Measurements from ENCODE around the gene LYPD6B.

Gene LYPD6B

GRCh38 chr2:149012545-149012944 is 26.0 kb upstream of the LYPD6B start:
- no peak for DNase-seq (ENCODE audit: low read depth)

DNA sequence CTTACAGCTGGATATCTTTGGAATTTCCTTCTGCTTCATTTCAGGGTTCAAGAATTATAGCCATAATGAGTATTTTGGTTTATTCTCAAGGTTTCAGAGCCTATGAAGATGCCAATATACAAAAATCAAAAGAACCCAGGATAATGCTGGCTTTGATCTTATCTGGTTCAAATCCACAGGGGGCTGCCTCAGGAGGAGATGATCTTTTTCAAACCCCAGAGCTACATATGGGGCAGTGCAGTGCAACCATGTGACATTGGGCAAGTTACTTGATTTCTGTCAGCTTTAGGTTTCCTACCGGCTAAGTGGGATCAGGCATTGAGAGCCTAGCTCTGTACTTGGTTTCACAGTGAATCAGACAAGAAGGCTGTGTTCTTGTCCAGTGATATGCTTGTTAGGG is 23.0 kb upstream of the LYPD6B start:
- no peak for DNase-seq (ENCODE audit: low read depth)

DNA sequence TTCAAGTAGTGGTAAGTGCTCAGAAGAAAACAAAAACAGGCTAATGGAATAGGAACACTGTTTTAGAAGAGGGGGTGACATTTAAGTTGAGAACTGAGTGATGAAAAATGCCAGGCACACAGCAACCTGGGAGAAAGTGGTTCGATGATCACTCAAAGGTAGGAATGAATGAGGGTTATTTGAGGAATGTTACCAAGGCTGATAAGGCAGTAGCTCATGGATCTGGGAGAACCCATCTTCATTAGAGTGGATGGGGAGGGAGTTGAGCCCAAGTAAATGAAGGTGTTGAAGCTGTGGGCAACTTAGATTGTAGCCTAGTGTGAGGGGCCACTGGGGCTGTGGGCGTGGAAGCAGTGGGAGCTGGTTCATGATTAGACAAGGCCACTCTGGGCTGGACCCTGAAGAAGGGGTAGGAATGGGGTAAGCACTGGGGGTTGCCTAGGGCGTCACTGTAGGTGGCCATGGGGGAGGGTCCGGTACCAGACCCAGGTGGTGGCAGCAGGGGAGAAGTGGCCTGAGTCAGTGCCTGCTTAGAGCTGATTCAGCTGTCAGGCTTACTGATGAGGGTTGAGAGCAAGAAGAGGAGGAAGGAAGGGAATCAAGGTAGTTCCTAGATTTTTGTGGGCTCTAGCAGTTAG is 22.5 kb upstream of the LYPD6B start:
- DNase-seq (ENCODE audit: low read depth), result no peak

GRCh38 chr2:149017116-149017985 is 21.1 kb upstream of the LYPD6B start:
- peak; percentile 44 for DNase-seq (ENCODE audit: low read depth)

GRCh38 chr2:149018981-149019380 is 19.5 kb upstream of the LYPD6B start:
- DNase-seq (ENCODE audit: low read depth), result no peak

GRCh38 chr2:149019768-149020167 is 18.7 kb upstream of the LYPD6B start:
- no peak for DNase-seq (ENCODE audit: low read depth)

DNA sequence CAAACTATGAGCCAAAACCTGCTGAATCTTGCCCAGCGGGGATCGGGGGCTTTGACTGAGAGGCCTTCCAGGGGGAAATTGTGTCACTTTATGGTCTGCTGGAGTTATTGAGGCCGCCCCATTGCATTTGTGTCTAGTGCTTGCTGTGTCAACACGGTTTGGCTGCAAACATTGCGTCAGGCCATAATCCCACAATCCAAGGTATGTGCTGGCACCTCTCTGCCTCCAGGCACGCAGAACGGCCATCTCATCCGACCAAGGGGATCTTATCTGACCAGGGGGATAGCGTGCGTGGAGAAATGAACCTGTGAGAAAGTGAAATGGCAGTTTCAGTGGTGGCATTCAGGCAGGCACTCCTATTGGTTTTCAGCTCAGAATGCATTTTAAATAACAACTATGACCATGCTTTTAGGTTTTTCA is 18.1 kb upstream of the LYPD6B start:
- no peak for DNase-seq (ENCODE audit: low read depth)

- DNase-seq (ENCODE audit: low read depth), result no peak
Observed at GRCh38 chr2:149021271-149021719, 17.2 kb upstream of the LYPD6B start.

DNA sequence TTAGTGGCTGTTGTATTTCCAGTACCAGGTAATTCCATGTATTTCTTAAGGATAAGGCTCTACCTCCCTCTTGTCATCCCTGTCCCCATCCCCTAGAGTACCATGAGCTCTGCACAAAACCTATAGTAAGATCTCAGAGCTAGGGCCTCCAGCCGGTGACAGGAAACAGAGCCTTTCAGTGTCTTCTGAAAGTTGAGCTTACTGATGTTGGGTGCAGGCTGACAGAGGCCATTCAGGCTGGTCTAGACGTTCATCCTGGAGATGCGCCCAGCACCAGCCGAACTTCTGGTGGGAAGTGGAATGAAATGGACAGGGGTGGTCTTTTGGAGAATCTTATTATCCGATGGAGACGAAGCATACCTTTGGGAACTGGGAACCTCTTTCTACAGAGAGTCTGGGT is 16.7 kb upstream of the LYPD6B start:
- no peak for DNase-seq (ENCODE audit: low read depth)

DNA sequence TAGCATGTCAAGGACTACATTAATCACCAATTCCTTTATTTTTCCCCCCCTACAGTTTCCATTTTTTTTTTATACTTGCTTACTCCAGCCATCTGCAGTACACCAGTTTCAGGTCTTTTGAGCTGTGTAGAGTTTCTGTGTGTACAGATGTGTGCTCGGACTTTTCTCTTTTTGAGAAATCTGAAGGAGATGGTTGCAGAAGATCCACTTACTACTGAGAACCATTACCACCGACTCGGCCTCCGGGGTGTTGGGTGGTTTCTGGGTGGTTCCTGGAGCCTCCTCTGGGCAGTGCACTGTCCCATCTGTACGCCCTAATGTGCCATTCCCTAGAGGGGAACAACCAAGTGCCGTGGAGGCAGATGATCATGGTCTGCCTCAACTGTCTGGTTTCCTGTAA is 15.4 kb upstream of the LYPD6B start:
- DNase-seq (ENCODE audit: low read depth), result no peak

- no peak for DNase-seq (ENCODE audit: low read depth)
Observed at GRCh38 chr2:149027590-149028250, 10.8 kb upstream of the LYPD6B start.

DNA sequence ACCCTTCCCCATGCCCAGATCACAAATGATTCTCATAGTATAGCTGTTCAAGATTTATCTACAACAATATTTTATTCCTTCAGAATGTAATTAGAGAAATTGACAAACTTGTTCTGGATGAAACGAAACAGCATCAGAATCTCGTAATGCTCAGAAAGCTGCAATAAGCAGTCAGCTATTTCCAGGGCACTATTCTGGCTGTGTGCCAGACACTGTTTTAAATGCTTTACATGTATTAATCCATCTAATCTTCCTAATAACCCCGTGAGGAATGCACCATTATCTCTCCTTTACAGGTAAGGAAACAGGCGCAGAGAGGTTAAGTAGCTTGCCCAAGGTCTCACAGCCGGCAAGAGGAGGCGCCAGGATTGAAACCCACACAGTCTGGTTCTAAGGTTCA is 10.1 kb upstream of the LYPD6B start:
- DNase-seq (ENCODE audit: low read depth), result no peak

GRCh38 chr2:149028891-149029290 is 9.6 kb upstream of the LYPD6B start:
- DNase-seq (ENCODE audit: low read depth), result no peak

- no peak for DNase-seq (ENCODE audit: low read depth)
Observed at GRCh38 chr2:149029307-149029965, 9.1 kb upstream of the LYPD6B start.

DNA sequence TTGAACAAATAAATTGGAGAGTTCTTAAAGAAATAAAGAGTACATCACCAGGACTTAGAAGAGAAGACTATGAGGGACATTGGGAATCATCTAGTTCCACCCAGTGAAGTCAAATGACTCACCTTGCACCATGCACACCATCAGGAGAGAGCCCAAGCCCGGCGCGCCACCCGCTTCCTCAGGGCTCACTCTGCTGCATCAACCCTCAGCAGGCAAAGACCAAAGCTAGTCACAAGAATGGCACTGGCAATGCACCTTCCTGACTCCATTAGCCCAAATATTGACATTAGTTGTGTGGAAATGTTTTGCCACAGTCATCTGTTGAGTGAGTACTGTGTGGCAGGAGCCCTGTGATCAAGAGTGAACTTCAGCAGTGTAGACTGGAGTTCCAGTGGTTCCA is 7.1 kb upstream of the LYPD6B start:
- no peak for DNase-seq (ENCODE audit: low read depth)

GRCh38 chr2:149033716-149034115 is 4.8 kb upstream of the LYPD6B start:
- no peak for DNase-seq (ENCODE audit: low read depth)

- no peak for DNase-seq (ENCODE audit: low read depth)
Observed at GRCh38 chr2:149034406-149034805, 4.1 kb upstream of the LYPD6B start.

- DNase-seq (ENCODE audit: low read depth), result no peak
Observed at GRCh38 chr2:149036507-149037293, 1.8 kb upstream of the LYPD6B start.

GRCh38 chr2:149037851-149038250 is 648 bp upstream of the LYPD6B start:
- no peak for DNase-seq (ENCODE audit: low read depth)

DNA sequence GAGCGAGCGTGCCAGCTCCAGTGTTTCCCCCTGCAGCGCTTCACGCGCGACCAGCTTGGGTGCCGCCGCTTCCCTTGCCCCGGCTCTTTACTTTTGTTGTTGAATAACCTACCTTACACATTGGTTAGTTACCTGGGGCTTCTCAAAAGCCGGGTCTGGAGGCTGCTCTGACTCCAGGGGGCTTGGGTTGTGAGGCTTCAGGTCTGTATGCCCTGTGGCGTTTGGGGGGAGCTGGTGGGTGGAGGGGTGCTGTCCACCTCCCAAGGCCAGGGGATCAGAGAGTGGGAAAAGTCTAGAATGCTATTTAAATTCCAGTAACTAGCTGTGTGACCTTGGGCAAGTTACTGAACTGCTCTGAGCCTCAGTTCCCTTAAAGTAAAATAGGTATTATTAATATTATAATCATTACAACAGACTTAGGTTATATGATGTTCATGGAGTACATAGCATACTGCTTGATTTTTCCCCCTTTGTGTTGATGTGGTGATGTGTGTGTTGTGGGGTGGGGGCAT is 770 bp downstream of the LYPD6B start:
- no peak for DNase-seq (ENCODE audit: low read depth)

- no peak for DNase-seq (ENCODE audit: low read depth)
Observed at GRCh38 chr2:149040451-149040850, 2.0 kb downstream of the LYPD6B start.
